GM23338 (cell line): Measurements from ENCODE around the gene NCKAP5. TPM values are rescaled to one million over a fixed set of nuclear protein-coding genes. Genes with fewer than 3 reads are reported as not detected.

Experiments used
- ATAC-seq: fragments of 200-7000 bp; cut with Tn5 transposase; 3 replicates; pipeline ENCODE4 v1.9.1; 2020
- DNase-seq: peaks from one replicate; pipeline ENCODE4 v3.0.0-alpha.2; 2015; ENCODE audit warnings: low spot score
- H2AFZ ChIP-seq: fragments of 200-600 bp; sonication (generic); 2 replicates; pipeline ENCODE4 v1.8.0; 2016; ENCODE audit warnings: antibody characterized with exemption, mild to moderate bottlenecking, moderate library complexity
- H3F3A ChIP-seq: fragments of 200-600 bp; sonication (generic); replicated peaks from 2 replicates; pipeline ENCODE4 v1.8.0; 2017; ENCODE audit warnings: antibody characterized with exemption, mixed run types, low read depth
- H3K27ac ChIP-seq: fragments of 200-600 bp; sonication (generic); 2 replicates; pipeline ENCODE4 v1.6.1; 2016; ENCODE audit warnings: low read depth
- H3K27me3 ChIP-seq: fragments of 200-600 bp; sonication (generic); 2 replicates; pipeline ENCODE4 v1.8.0; 2016; ENCODE audit warnings: mild to moderate bottlenecking, mixed run types, moderate library complexity; ENCODE audit not compliant: insufficient read depth
- H3K36me3 ChIP-seq: fragments of 200-600 bp; sonication (generic); 2 replicates; pipeline ENCODE4 v1.8.0; 2016; ENCODE audit warnings: mild to moderate bottlenecking; ENCODE audit not compliant: insufficient read depth
- H3K4me1 ChIP-seq: fragments of 200-600 bp; sonication (generic); 2 replicates; pipeline ENCODE4 v1.8.0; 2016; ENCODE audit warnings: mild to moderate bottlenecking, moderate library complexity; ENCODE audit not compliant: insufficient read depth
- H3K4me2 ChIP-seq: fragments of 200-600 bp; sonication (generic); 2 replicates; pipeline ENCODE4 v1.7.1; 2017; ENCODE audit warnings: mixed run types
- H3K4me3 ChIP-seq: fragments of 200-600 bp; sonication (generic); 2 replicates; pipeline ENCODE4 v1.6.1; 2016; ENCODE audit warnings: mixed run types
- H3K79me2 ChIP-seq: fragments of 200-600 bp; sonication (generic); replicated peaks from 2 replicates; pipeline ENCODE4 v1.8.0; 2017; ENCODE audit warnings: mild to moderate bottlenecking; ENCODE audit not compliant: insufficient read depth
- H3K9me2 ChIP-seq: fragments of 200-600 bp; sonication (generic); 2 replicates; pipeline ENCODE4 v1.8.0; 2017; ENCODE audit not compliant: insufficient read depth
- H4K20me1 ChIP-seq: fragments of 200-600 bp; sonication (generic); replicated peaks from 2 replicates; pipeline ENCODE4 v1.8.0; 2017; ENCODE audit warnings: mild to moderate bottlenecking; ENCODE audit not compliant: insufficient read depth
- H3K27ac Mint-ChIP-seq: 2 replicates; pipeline ENCODE4 v1.8.0; 2020; ENCODE audit warnings: inconsistent platforms, mild to moderate bottlenecking, moderate library complexity, mixed read lengths
- H3K27me3 Mint-ChIP-seq: 3 replicates; pipeline ENCODE4 v1.8.0; 2022; ENCODE audit warnings: low read depth, mild to moderate bottlenecking, moderate library complexity, mixed read lengths, inconsistent platforms; ENCODE audit not compliant: insufficient read depth, poor library complexity
- H3K36me3 Mint-ChIP-seq: 3 replicates; pipeline ENCODE4 v1.8.0; 2021; ENCODE audit warnings: low read depth, mild to moderate bottlenecking, inconsistent platforms, moderate library complexity, mixed read lengths
- H3K4me1 Mint-ChIP-seq: 3 replicates; pipeline ENCODE4 v1.8.0; 2020; ENCODE audit warnings: mild to moderate bottlenecking, inconsistent platforms, mixed read lengths
- H3K4me3 Mint-ChIP-seq: 3 replicates; pipeline ENCODE4 v1.8.0; 2021; ENCODE audit warnings: moderate library complexity, mild to moderate bottlenecking, inconsistent platforms, mixed read lengths
- H3K9me3 Mint-ChIP-seq: 3 replicates; pipeline ENCODE4 v1.8.0; 2020; ENCODE audit warnings: moderate library complexity, mild to moderate bottlenecking, inconsistent platforms, mixed read lengths
- CTCF ChIP-seq, 2 experiments: fragments of 200-600 bp in 1 of 2; sonication (generic) in 1 of 2; conservative IDR thresholded peaks; 2 replicates each; pipeline versions ENCODE4 v1.5.1 to v1.6.1; 2016 to 2017; ENCODE audit warnings: antibody characterized with exemption in 2 of 2, low read depth in 2 of 2, mild to moderate bottlenecking in 2 of 2, moderate library complexity in 1 of 2
- ETS1 ChIP-seq: IDR thresholded peaks from 2 replicates; pipeline ENCODE4 v1.6.1; 2016; ENCODE audit warnings: antibody characterized with exemption
- EZH2 ChIP-seq: fragments of 200-600 bp; sonication (generic); IDR thresholded peaks from one replicate; pipeline ENCODE4 v1.8.0; 2017; ENCODE audit warnings: antibody characterized with exemption, mild to moderate bottlenecking, low read depth; ENCODE audit not compliant: unreplicated experiment
- POLR2AphosphoS5 ChIP-seq: IDR thresholded peaks from 2 replicates; pipeline ENCODE4 v1.6.1; 2016; ENCODE audit warnings: antibody characterized with exemption, low read depth
- STAT1 ChIP-seq: IDR thresholded peaks from one replicate; pipeline ENCODE4 v1.6.1; 2016; ENCODE audit warnings: antibody characterized with exemption; ENCODE audit not compliant: unreplicated experiment
- ZNF114 ChIP-seq: fragments of 250-450 bp; sonication (Bioruptor Pico); IDR thresholded peaks from 2 replicates; pipeline ENCODE4 v1.5.0; 2020; ENCODE audit warnings: mild to moderate bottlenecking, moderate library complexity
- ZNF331 ChIP-seq: fragments of 250-450 bp; sonication (Bioruptor Pico); IDR thresholded peaks from 2 replicates; pipeline ENCODE4 v1.5.0; 2020; ENCODE audit warnings: low read depth, mild to moderate bottlenecking, moderate library complexity
- ZNF462 ChIP-seq: fragments of 250-450 bp; sonication (Bioruptor Pico); IDR thresholded peaks from 2 replicates; pipeline ENCODE4 v1.5.0; 2020; ENCODE audit warnings: mild to moderate bottlenecking, moderate library complexity
- polyA plus RNA-seq: library from polyadenylated mRNA; unstranded; fragments of >200 nt; fragmentation: Nextera tagmentation; extraction: Ambion mirVana; gene quantifications from 2 replicates; pipeline ENCODE4 v1.2.1, GENCODE V29; 2016
- total RNA-seq: library from RNA; depleted of rRNA; stranded (reverse); fragments of >200 nt; shearing (Covaris generic); gene quantifications from 2 replicates; pipeline ENCODE4 v1.2.3, GENCODE V29; 2014

Gene NCKAP5
- total and polyA plus RNA-seq, 2 experiments from 2014 or later: 0.34 to 0.73 TPM

GRCh38 chr2:132911726-132912724 is 656.2 kb downstream of the NCKAP5 start:
- Mint-ChIP-seq H3K27ac (no peak overlapping the region; the same call in 1 of the 2 replicates), H3K9me3 (peaks cover 4% of the 10 kb centered on the region; the same call in 1 of the 3 replicates), H3K27me3 (peaks cover 1% of the 10 kb centered on the region), H3K4me1 (peaks cover 7% of the 10 kb centered on the region; the same call in 2 of the 3 replicates), H3K36me3 (0 out of 3 replicates have a peak, but pooled peaks cover 3% of the 10 kb centered on the region), H3K4me3 (no peak overlapping the region)
- Histone ChIP-seq H2AFZ (peak overlapping the region; percentile 16; the same call in 1 of the 2 replicates), H3K9me2 (no peaks in the 10 kb centered on the region; the same call in 1 of the 2 replicates), H3K4me3 (no peak overlapping the region), H3K4me2 (no peak overlapping the region), H3K79me2 (no peaks in the 10 kb centered on the region), H3K27ac (no peak overlapping the region), H3K4me1 (no peaks in the 10 kb centered on the region; the same call in 1 of the 2 replicates), H3F3A (no peaks in the 10 kb centered on the region), H4K20me1 (no peaks in the 10 kb centered on the region), H3K27me3 (no peaks in the 10 kb centered on the region), H3K36me3 (no peaks in the 10 kb centered on the region)
- ATAC-seq: peak; percentile 98
- DNase-seq: peak; percentile 47
- TF ChIP-seq ETS1: no peak
- peak; percentile 33 to 58; a peak in 3 of 4 replicates for TF ChIP-seq CTCF (conservative IDR thresholded peaks at IDR 0.05; ENCODE audit: low read depth in 2 of 2)

- no peak for ATAC-seq
- H4K20me1 ChIP-seq: no peaks in the 10 kb centered on the region
- Mint-ChIP-seq H3K27me3 (peaks cover 1% of the 10 kb centered on the region), H3K36me3 (0 out of 3 replicates have a peak, but pooled peaks cover 3% of the 10 kb centered on the region), H3K4me3 (no peak overlapping the region), H3K27ac (no peak overlapping the region), H3K4me1 (peaks cover 7% of the 10 kb centered on the region; the same call in 2 of the 3 replicates), H3K9me3 (peaks cover 4% of the 10 kb centered on the region; the same call in 1 of the 3 replicates)
- H3K36me3 ChIP-seq: no peaks in the 10 kb centered on the region
- no peak for DNase-seq
- H3K27me3 ChIP-seq: no peaks in the 10 kb centered on the region
- no peak overlapping the region for H3K27ac ChIP-seq
- H3K9me2 ChIP-seq: no peaks in the 10 kb centered on the region; the same call in 1 of the 2 replicates
- H3K79me2 ChIP-seq: no peaks in the 10 kb centered on the region
- H3F3A ChIP-seq: no peaks in the 10 kb centered on the region
- H3K4me1 ChIP-seq: no peaks in the 10 kb centered on the region; the same call in 1 of the 2 replicates
- H3K4me3 ChIP-seq: no peak overlapping the region
- H2AFZ ChIP-seq: no peak overlapping the region
- H3K4me2 ChIP-seq: no peak overlapping the region
- TF ChIP-seq ZNF331 (CRISPR knock-in tag) (no peak), POLR2AphosphoS5 (no peak), ZNF114 (CRISPR knock-in tag) (no peak), STAT1 (no peak), ZNF462 (CRISPR knock-in tag) (no peak), EZH2 (no peak)
These were observed 657.8 kb downstream of the NCKAP5 start for GRCh38 chr2:132910432-132910831.
